Brain microvascular endothelial cell (primary cell): Measurements from ENCODE around the gene ERP44.
A peak's percentile ranks its signal among the peaks of the same experiment; 100 is the strongest.

Source experiments
- DNase-seq: peaks from one replicate; pipeline ENCODE4 v3.0.0-alpha.2; 2020
- H3K27ac ChIP-seq: fragments of 250-450 bp; sonication (Bioruptor Pico); 2 replicates; pipeline ENCODE4 v1.5.1; 2020; ENCODE audit warnings: mild to moderate bottlenecking, moderate library complexity
- H3K27me3 ChIP-seq: fragments of 250-450 bp; sonication (Bioruptor Pico); replicated peaks from 2 replicates; pipeline ENCODE4 v1.5.1; 2020; ENCODE audit warnings: mild to moderate bottlenecking
- H3K36me3 ChIP-seq: fragments of 250-450 bp; sonication (Bioruptor Pico); replicated peaks from 2 replicates; pipeline ENCODE4 v1.5.1; 2020; ENCODE audit warnings: mild to moderate bottlenecking
- H3K4me3 ChIP-seq: 2 replicates; pipeline ENCODE4 v1.5.1; 2011; ENCODE audit warnings: low read depth, mild to moderate bottlenecking, control low read depth, low read length, moderate library complexity
- in situ Hi-C: cut with HindIII; loops from 2 replicates; pipeline ENCODE4 v1.10.0; 2017; ENCODE audit warnings: low sequenced_read_pairs, low pct_ligation_motif_present
- TF ChIP-seq, protein P1 (sequence below): IDR thresholded peaks from 2 replicates; pipeline ENCODE4 v1.5.1; 2011; ENCODE audit warnings: low read depth, mild to moderate bottlenecking, moderate library complexity, low read length, control low read depth, inconsistent platforms; ENCODE audit errors: missing control alignments

ERP44 gene

DNA sequence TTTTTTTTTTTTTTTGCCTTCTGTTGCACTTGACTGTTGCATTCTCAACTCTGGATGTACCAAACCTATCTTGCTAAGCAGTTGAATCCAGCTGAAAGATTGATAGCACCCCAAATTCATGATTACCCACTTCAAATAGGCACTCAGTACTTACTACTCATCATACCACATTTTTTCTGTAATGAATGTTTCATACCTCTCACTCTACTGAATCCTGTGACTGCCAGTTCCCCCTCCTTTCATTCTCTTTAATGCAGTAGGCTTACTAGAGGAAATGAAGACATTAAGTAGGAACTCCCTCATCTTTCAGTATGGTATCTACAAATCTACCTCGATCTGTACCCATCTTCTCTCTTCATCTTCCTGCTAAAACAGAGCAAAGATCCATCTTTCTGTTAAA is 7.1 kb upstream of the ERP44 start:
- Histone ChIP-seq H3K27me3 (no peaks in the 10 kb centered on the region), H3K36me3 (peaks cover 19% of the 10 kb centered on the region), H3K4me3 (no peak overlapping the region), H3K27ac (no peak overlapping the region)
- in situ Hi-C loops: no loop called here
- TF ChIP-seq, protein P1, sequence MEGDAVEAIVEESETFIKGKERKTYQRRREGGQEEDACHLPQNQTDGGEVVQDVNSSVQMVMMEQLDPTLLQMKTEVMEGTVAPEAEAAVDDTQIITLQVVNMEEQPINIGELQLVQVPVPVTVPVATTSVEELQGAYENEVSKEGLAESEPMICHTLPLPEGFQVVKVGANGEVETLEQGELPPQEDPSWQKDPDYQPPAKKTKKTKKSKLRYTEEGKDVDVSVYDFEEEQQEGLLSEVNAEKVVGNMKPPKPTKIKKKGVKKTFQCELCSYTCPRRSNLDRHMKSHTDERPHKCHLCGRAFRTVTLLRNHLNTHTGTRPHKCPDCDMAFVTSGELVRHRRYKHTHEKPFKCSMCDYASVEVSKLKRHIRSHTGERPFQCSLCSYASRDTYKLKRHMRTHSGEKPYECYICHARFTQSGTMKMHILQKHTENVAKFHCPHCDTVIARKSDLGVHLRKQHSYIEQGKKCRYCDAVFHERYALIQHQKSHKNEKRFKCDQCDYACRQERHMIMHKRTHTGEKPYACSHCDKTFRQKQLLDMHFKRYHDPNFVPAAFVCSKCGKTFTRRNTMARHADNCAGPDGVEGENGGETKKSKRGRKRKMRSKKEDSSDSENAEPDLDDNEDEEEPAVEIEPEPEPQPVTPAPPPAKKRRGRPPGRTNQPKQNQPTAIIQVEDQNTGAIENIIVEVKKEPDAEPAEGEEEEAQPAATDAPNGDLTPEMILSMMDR: no peak
- DNase-seq: no peak

DNA sequence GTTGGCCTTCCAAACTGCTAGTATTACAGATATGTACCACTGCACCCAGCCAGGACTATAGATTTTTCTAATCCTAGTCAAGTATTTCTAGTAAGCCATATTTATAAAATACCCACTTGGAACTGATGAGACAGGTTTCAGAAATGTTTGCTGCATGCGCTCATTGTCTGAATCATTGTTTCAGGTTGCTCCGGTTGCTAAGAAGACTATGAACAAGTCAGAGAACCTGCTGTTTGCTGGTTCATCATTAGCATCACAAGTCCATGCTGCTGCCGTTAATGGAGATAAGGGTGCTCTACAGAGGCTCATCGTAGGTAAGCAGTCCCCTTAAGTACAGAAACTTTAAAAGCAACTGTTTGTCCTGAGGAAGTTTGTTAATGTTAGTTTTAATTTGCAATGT is 5.5 kb upstream of the ERP44 start:
- peaks cover 19% of the 10 kb centered on the region for H3K36me3 ChIP-seq
- no peak overlapping the region for H3K27ac ChIP-seq
- H3K27me3 ChIP-seq: no peaks in the 10 kb centered on the region
- in situ Hi-C loops: no loop called here
- H3K4me3 ChIP-seq: no peak overlapping the region
- TF ChIP-seq, protein P1: no peak
- DNase-seq: peak; percentile 21

DNA sequence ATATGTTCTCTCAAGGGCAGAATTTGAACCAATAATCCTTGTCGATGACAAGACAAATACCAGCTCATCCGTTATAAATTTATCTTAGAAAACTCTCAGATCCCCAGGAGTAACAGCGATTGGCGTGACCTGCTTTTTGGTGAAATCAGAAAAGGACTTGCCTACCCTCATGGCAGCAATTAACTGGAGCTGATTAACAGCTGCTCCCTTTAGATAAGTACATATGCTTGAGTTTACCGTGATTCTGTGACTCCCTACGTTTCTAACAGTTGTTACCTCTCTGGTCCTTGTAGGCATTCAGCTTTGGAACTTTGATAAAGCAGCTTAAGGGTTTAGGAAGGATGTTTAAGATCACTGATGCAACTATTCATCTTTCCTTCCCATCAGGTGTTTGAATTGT is 2.8 kb upstream of the ERP44 start:
- H3K27me3 ChIP-seq: no peaks in the 10 kb centered on the region
- in situ Hi-C loops: no loop called here
- no peak overlapping the region for H3K27ac ChIP-seq
- no peak overlapping the region for H3K4me3 ChIP-seq
- peaks cover 14% of the 10 kb centered on the region for H3K36me3 ChIP-seq
- DNase-seq: no peak
- TF ChIP-seq, protein P1: no peak

DNA sequence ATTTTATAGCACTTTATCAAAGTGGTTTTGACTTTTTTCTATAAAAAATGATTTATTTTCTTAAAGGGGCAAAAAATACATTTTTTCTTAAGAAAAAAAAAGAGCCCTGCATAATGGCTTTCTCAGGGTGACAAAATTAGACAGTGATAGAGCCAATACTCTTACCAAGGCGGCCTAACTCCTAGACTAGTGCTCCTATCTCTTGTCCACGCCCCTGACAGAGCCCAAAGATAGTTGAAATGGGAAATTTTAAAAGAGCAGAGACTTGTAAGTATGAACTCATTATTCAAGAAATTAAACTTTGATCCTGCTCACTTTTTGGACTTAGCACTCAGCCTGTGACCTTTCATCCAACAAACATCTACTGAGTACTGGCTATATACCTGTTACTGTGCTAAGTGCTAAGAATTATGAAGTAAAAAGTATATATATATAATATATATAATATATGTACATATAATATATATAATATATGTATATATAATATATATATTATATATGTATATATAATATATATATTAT is 1.4 kb upstream of the ERP44 start:
- Histone ChIP-seq H3K27ac (no peak overlapping the region), H3K36me3 (peaks cover 5% of the 10 kb centered on the region), H3K27me3 (no peaks in the 10 kb centered on the region), H3K4me3 (peak overlapping the region; percentile 99)
- TF ChIP-seq, protein P1: no peak
- no peak for DNase-seq
- in situ Hi-C loops: no loop called here

DNA sequence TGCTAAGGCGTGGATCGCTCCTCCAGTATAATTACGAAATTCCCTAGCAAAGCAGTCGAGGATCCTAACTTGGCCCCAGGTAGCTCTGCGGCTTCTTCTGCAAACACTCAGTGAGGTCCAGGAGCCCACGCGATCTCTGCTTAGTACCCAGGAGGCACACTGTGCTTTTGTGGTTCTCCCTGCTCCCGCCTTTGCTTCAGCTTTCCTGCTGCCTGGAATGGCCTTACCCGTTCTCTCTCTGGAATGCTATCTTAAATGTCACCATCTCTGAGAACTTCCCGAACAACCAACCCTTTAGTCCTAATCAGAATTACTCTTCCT is 882 bp upstream of the ERP44 start:
- in situ Hi-C loops: no loop called here
- Histone ChIP-seq H3K27me3 (no peaks in the 10 kb centered on the region), H3K27ac (peak overlapping the region; percentile 46), H3K4me3 (peak overlapping the region; percentile 99), H3K36me3 (peaks cover 2% of the 10 kb centered on the region)
- TF ChIP-seq, protein P1: no peak
- DNase-seq: no peak
